ENCODE data around the gene BAIAP2. TPM values are rescaled to one million over a fixed set of nuclear protein-coding genes. Genes with fewer than 3 reads are reported as not detected.

The BAIAP2 gene
- total and polyA plus RNA-seq, 2 of the 13 experiments (the other 11 are each of a cell fraction or from before 2014, with no cell fraction given), result 22.5 to 24.0 TPM

- TF ChIP-seq SATB2 (CRISPR knock-in tag; IDR thresholded peaks at IDR 0.05) (peak; percentile 71; the same call in 1 of the 2 replicates), ZSCAN25 (CRISPR knock-in tag; IDR thresholded peaks at IDR 0.05) (peak; percentile 55), NFRKB (IDR thresholded peaks at IDR 0.05) (no peak), GATAD1 (CRISPR knock-in tag; IDR thresholded peaks at IDR 0.05) (peak; percentile 49; the same call in 1 of the 2 replicates), RXRB (CRISPR knock-in tag; IDR thresholded peaks at IDR 0.05; ENCODE audit: borderline replicate concordance) (peak; percentile 72; the same call in 1 of the 2 replicates), CBX5 (CRISPR knock-in tag; IDR thresholded peaks at IDR 0.05; ENCODE audit: borderline replicate concordance) (peak; percentile 53; the same call in 1 of the 2 replicates), CHD2 (IDR thresholded peaks at IDR 0.05; ENCODE audit: low read depth, low read length) (no peak), ZNF431 (CRISPR knock-in tag; IDR thresholded peaks at IDR 0.05; ENCODE audit: borderline replicate concordance, low read depth) (peak; percentile 43; the same call in 1 of the 2 replicates), ZNF205 (CRISPR knock-in tag; IDR thresholded peaks at IDR 0.05) (no peak), ZNF572 (CRISPR knock-in tag; IDR thresholded peaks at IDR 0.05) (no peak), GTF2F1 (IDR thresholded peaks at IDR 0.05; ENCODE audit: low read length) (peak; percentile 96), ZBTB42 (CRISPR knock-in tag; IDR thresholded peaks at IDR 0.05) (0 out of 2 replicates have a peak, but pooled peaks have one; percentile 76), FOXA3 (CRISPR knock-in tag; IDR thresholded peaks at IDR 0.05) (peak; percentile 34), KDM5A (IDR thresholded peaks at IDR 0.05; ENCODE audit: borderline replicate concordance, low read length) (no peak), ATF4 (CRISPR knock-in tag; IDR thresholded peaks at IDR 0.05) (0 out of 4 replicates have a peak, but pooled peaks of 1 of the 2 experiments have one; percentile 21), SUZ12 (IDR thresholded peaks at IDR 0.05; ENCODE audit: low read depth, low read length) (no peak), KDM4B (CRISPR knock-in tag; IDR thresholded peaks at IDR 0.05) (peak; percentile 87), ZNF331 (CRISPR knock-in tag; IDR thresholded peaks at IDR 0.05) (peak; percentile 89)
- TF ChIP-seq, protein P1, sequence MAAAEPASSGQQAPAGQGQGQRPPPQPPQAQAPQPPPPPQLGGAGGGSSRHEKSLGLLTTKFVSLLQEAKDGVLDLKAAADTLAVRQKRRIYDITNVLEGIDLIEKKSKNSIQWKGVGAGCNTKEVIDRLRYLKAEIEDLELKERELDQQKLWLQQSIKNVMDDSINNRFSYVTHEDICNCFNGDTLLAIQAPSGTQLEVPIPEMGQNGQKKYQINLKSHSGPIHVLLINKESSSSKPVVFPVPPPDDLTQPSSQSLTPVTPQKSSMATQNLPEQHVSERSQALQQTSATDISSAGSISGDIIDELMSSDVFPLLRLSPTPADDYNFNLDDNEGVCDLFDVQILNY (CRISPR knock-in tag; conservative IDR thresholded peaks at IDR 0.05), result no peak
- TF ChIP-seq, protein P2, sequence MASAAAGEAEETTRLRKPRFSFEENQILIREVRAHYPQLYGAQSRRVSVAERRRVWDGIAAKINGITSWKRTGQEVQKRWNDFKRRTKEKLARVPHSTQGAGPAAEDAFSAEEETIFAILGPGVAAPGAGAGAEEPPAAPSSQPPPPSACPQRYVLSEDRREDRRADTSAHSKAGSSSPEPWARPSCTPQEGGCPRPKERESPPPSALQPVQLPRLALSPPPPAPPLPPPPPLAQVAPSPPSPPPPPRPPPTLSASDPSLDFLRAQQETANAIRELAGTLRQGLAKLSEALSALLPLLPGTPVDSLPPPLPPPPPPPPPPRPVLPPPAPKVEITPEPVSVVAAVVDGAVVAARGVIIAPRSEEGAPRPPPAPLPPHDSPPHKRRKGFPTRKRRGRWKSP (CRISPR knock-in tag; IDR thresholded peaks at IDR 0.05), result peak; percentile 59; the same call in 1 of the 2 replicates
- TF ChIP-seq, protein P3, sequence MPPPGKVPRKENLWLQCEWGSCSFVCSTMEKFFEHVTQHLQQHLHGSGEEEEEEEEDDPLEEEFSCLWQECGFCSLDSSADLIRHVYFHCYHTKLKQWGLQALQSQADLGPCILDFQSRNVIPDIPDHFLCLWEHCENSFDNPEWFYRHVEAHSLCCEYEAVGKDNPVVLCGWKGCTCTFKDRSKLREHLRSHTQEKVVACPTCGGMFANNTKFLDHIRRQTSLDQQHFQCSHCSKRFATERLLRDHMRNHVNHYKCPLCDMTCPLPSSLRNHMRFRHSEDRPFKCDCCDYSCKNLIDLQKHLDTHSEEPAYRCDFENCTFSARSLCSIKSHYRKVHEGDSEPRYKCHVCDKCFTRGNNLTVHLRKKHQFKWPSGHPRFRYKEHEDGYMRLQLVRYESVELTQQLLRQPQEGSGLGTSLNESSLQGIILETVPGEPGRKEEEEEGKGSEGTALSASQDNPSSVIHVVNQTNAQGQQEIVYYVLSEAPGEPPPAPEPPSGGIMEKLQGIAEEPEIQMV (CRISPR knock-in tag; IDR thresholded peaks at IDR 0.05; ENCODE audit: low read depth), result 0 out of 2 replicates have a peak, but pooled peaks have one; percentile 6
- TF ChIP-seq, protein P4, sequence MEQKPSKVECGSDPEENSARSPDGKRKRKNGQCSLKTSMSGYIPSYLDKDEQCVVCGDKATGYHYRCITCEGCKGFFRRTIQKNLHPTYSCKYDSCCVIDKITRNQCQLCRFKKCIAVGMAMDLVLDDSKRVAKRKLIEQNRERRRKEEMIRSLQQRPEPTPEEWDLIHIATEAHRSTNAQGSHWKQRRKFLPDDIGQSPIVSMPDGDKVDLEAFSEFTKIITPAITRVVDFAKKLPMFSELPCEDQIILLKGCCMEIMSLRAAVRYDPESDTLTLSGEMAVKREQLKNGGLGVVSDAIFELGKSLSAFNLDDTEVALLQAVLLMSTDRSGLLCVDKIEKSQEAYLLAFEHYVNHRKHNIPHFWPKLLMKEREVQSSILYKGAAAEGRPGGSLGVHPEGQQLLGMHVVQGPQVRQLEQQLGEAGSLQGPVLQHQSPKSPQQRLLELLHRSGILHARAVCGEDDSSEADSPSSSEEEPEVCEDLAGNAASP (CRISPR knock-in tag; IDR thresholded peaks at IDR 0.05; ENCODE audit: borderline replicate concordance), result peak; percentile 72
- TF ChIP-seq, protein P5, sequence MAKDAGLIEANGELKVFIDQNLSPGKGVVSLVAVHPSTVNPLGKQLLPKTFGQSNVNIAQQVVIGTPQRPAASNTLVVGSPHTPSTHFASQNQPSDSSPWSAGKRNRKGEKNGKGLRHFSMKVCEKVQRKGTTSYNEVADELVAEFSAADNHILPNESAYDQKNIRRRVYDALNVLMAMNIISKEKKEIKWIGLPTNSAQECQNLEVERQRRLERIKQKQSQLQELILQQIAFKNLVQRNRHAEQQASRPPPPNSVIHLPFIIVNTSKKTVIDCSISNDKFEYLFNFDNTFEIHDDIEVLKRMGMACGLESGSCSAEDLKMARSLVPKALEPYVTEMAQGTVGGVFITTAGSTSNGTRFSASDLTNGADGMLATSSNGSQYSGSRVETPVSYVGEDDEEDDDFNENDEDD (CRISPR knock-in tag; IDR thresholded peaks at IDR 0.05; ENCODE audit: borderline replicate concordance), result peak; percentile 30; the same call in 1 of the 2 replicates
Observed at GRCh38 chr17:81034779-81035520, at the start of gene BAIAP2 (continued).
